Osteoblast (primary cell): ENCODE data around the gene LTB4R. TPM values are rescaled to one million over a fixed set of nuclear protein-coding genes. Genes with fewer than 3 reads are reported as not detected.

ENCODE experiments used
- DNase-seq: peaks from one replicate; pipeline ENCODE4 v3.0.0; 2011; ENCODE audit warnings: low spot score, mixed read lengths; ENCODE audit not compliant: insufficient read length; ENCODE audit errors: missing footprints
- H2AFZ ChIP-seq: 2 replicates; pipeline ENCODE4 v1.6.0; 2011; ENCODE audit warnings: mild to moderate bottlenecking, low read length
- H3K27ac ChIP-seq: 2 replicates; pipeline ENCODE4 v1.5.1; 2011; ENCODE audit warnings: mild to moderate bottlenecking, low read depth, low read length, moderate library complexity
- H3K27me3 ChIP-seq: 2 replicates; pipeline ENCODE4 v1.6.0; 2012; ENCODE audit warnings: mild to moderate bottlenecking, control low read depth, inconsistent platforms, low read length, moderate library complexity; ENCODE audit not compliant: insufficient read depth
- H3K36me3 ChIP-seq: 2 replicates; pipeline ENCODE4 v1.5.1; 2011; ENCODE audit warnings: mild to moderate bottlenecking, low read length, control low read depth, moderate library complexity; ENCODE audit not compliant: insufficient read depth
- H3K4me1 ChIP-seq: 2 replicates; pipeline ENCODE4 v1.5.1; 2011; ENCODE audit warnings: mild to moderate bottlenecking, low read length, control low read depth, moderate library complexity; ENCODE audit not compliant: insufficient read depth
- H3K4me2 ChIP-seq: 2 replicates; pipeline ENCODE4 v1.6.0; 2011; ENCODE audit warnings: mild to moderate bottlenecking, low read length; ENCODE audit not compliant: insufficient read depth
- H3K4me3 ChIP-seq: fragments of 200-600 bp; sonication (generic); 3 replicates; pipeline ENCODE4 v1.5.1; 2012; ENCODE audit warnings: mild to moderate bottlenecking, low read length, inconsistent platforms; ENCODE audit not compliant: insufficient read depth
- H3K79me2 ChIP-seq: 2 replicates; pipeline ENCODE4 v1.6.0; 2012; ENCODE audit warnings: mild to moderate bottlenecking, low read length, control low read depth, inconsistent platforms; ENCODE audit not compliant: insufficient read depth
- H3K9me3 ChIP-seq: 2 replicates; pipeline ENCODE4 v1.5.1; 2011; ENCODE audit warnings: low read depth, low read length, control low read depth
- H4K20me1 ChIP-seq: 2 replicates; pipeline ENCODE4 v1.6.0; 2012; ENCODE audit warnings: mild to moderate bottlenecking, low read length, control low read depth; ENCODE audit not compliant: insufficient read depth
- CTCF ChIP-seq: IDR thresholded peaks from 2 replicates; pipeline ENCODE4 v1.5.1; 2011; ENCODE audit warnings: mild to moderate bottlenecking, low read depth, low read length, moderate library complexity; ENCODE audit errors: extremely low read depth
- total RNA-seq: library from RNA; depleted of rRNA; stranded (reverse); fragments of >200 nt; gene quantifications from 2 replicates; pipeline ENCODE4 v1.2.3, GENCODE V29; 2012

Gene LTB4R
- total RNA-seq, 1 donor = 1.8 TPM

GRCh38 chr14:24279301-24280186 is 31.8 kb upstream of the LTB4R start:
- peak; percentile 66 for DNase-seq

DNA sequence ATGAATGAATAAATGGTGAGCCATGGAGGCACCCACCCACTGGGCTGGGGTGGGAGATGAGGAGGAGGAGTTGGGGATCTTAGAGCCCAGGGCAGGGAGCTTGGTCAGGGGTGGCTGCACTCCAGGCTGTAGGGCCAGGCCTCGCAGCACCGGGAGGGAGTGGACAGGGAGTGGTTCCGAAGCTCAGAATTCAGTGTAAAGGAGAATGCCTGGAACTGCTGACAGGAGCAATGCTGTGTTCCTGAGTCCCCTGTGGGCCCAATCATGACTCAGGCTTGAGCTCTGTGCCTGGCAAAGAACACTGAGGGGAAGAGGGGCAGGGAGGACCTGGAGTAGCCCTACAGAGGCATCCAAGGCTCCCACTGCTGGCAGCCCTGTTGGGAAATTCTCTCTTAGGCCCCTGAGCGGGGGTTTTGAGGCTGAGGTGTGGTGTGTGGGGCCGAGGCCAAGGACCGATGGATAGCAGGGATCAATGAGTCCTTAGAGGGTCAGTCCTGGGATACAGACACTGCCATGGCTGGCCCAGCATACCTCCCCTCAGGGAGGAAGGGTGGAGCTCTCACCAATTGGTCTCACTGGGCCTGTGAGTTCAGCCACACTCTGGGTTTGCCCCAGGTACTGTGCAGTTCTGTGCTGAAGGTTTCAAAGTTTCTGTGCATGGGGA is 30.4 kb upstream of the LTB4R start:
- peak; percentile 89 for DNase-seq
- Histone ChIP-seq H3K4me1 (peaks cover 13% of the 10 kb centered on the region), H3K36me3 (no peaks in the 10 kb centered on the region), H3K4me3 (no peak overlapping the region), H3K27ac (no peak overlapping the region), H4K20me1 (no peaks in the 10 kb centered on the region), H3K27me3 (no peaks in the 10 kb centered on the region), H3K79me2 (no peaks in the 10 kb centered on the region), H3K4me2 (no peak overlapping the region), H2AFZ (no peak overlapping the region), H3K9me3 (no peaks in the 10 kb centered on the region)
- TF ChIP-seq CTCF = no peak

More at GRCh38 chr14:24279301-24280186, 31.8 kb upstream of the LTB4R start:
- Histone ChIP-seq H3K4me2 (no peak overlapping the region), H2AFZ (peak overlapping the region; percentile 51), H3K79me2 (no peaks in the 10 kb centered on the region), H3K27ac (no peak overlapping the region), H4K20me1 (no peaks in the 10 kb centered on the region), H3K4me1 (peaks cover 13% of the 10 kb centered on the region), H3K27me3 (no peaks in the 10 kb centered on the region), H3K9me3 (no peaks in the 10 kb centered on the region), H3K36me3 (no peaks in the 10 kb centered on the region), H3K4me3 (no peak overlapping the region)
- peak; percentile 48 for TF ChIP-seq CTCF

- peaks cover 13% of the 10 kb centered on the region for H3K4me1 ChIP-seq
- no peaks in the 10 kb centered on the region for H3K79me2 ChIP-seq
- no peak for TF ChIP-seq CTCF
- no peak overlapping the region for H3K27ac ChIP-seq
- DNase-seq = no peak
- no peak overlapping the region for H2AFZ ChIP-seq
- H3K27me3 ChIP-seq = no peaks in the 10 kb centered on the region
- H4K20me1 ChIP-seq = no peaks in the 10 kb centered on the region
- H3K4me2 ChIP-seq = no peak overlapping the region
- H3K4me3 ChIP-seq = no peak overlapping the region
- H3K36me3 ChIP-seq = no peaks in the 10 kb centered on the region
- no peaks in the 10 kb centered on the region for H3K9me3 ChIP-seq
Measured at GRCh38 chr14:24281636-24282035, 29.7 kb upstream of the LTB4R start.

DNA sequence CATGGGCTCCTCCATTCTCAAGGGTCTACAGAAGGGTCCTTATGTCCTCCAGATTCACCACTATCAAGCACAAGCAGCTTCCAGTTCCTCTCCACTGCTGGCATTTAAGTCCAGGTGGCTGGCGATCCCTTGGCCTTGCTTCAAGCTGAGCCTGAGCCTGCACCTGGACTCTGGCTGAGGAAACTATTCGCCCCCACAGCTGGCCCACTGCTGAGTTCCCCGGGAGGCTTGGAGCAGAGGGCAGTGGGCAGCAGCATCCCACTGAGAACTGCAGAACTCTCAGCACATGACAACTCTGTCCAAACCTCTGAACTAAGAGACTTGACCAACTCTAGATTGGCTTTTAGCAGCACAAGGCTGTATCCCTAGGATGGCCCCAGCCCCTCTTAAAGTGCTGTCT is 28.6 kb upstream of the LTB4R start:
- H3K4me2 ChIP-seq = no peak overlapping the region
- no peaks in the 10 kb centered on the region for H3K27me3 ChIP-seq
- no peak overlapping the region for H2AFZ ChIP-seq
- no peaks in the 10 kb centered on the region for H3K36me3 ChIP-seq
- peak; percentile 47 for DNase-seq
- no peaks in the 10 kb centered on the region for H3K9me3 ChIP-seq
- no peak for TF ChIP-seq CTCF
- H3K4me3 ChIP-seq = no peak overlapping the region
- no peaks in the 10 kb centered on the region for H3K79me2 ChIP-seq
- H4K20me1 ChIP-seq = no peaks in the 10 kb centered on the region
- peaks cover 13% of the 10 kb centered on the region for H3K4me1 ChIP-seq
- no peak overlapping the region for H3K27ac ChIP-seq
